Astrocyte of the spinal cord (primary cell): ENCODE measurements around the gene CPA3.

ENCODE experiments used
- DNase-seq: peaks from one replicate; pipeline ENCODE4 v3.0.0; 2011; ENCODE audit warnings: low read depth, low spot score
- H3K4me3 ChIP-seq: 2 replicates; pipeline ENCODE4 v1.5.1; 2011; ENCODE audit warnings: low read depth, mild to moderate bottlenecking, low read length, moderate library complexity
- CTCF ChIP-seq: IDR thresholded peaks from 2 replicates; pipeline ENCODE4 v1.5.1; 2012; ENCODE audit warnings: low read depth, mild to moderate bottlenecking, low read length, inconsistent platforms
- in situ Hi-C: cut with HindIII; loops from 2 replicates; pipeline ENCODE4 v1.10.0; 2017; ENCODE audit warnings: low sequenced_read_pairs

Gene CPA3

GRCh38 chr3:148916132-148916531 lies 51.0 kb downstream of the CPA3 start:
- in situ Hi-C loops, result no loop called here
- no peak for DNase-seq
- TF ChIP-seq CTCF, result no peak
- no peak overlapping the region for H3K4me3 ChIP-seq

GRCh38 chr3:148922467-148922866 lies 57.4 kb downstream of the CPA3 start:
- TF ChIP-seq CTCF, result no peak
- H3K4me3 ChIP-seq, result no peak overlapping the region
- in situ Hi-C loops, result no loop called here
- DNase-seq, result no peak

DNA sequence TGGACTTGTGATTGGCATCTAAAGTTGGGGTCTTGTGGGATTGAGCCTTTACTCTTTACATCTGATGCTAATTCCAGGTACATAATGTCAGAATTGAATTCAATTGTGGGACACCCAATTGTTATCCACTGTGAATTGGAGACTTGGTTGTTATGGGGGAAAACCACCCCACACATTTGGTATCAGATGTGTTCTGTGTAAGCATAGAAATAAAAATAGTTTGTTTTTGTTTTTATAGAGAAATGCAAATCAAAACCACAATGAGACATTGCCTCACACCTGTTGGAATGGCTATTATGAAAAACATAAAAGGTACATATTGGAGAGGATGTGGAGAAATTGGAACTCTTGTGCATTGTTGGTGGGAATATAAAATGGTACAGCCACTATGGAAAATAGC lies 58.5 kb downstream of the CPA3 start:
- in situ Hi-C loops, result no loop called here
- no peak for TF ChIP-seq CTCF
- DNase-seq, result no peak
- H3K4me3 ChIP-seq, result no peak overlapping the region

GRCh38 chr3:148924562-148924961 lies 59.5 kb downstream of the CPA3 start:
- H3K4me3 ChIP-seq, result no peak overlapping the region
- peak; percentile 43 for DNase-seq
- no peak for TF ChIP-seq CTCF
- in situ Hi-C loops, result no loop called here

- no peak for DNase-seq
- in situ Hi-C loops, result no loop called here
- H3K4me3 ChIP-seq, result no peak overlapping the region
- no peak for TF ChIP-seq CTCF
Measured at GRCh38 chr3:148925845-148926244, 60.7 kb downstream of the CPA3 start.

GRCh38 chr3:148930752-148931151 lies 65.7 kb downstream of the CPA3 start:
- in situ Hi-C loops, result no loop called here
- DNase-seq, result peak; percentile 72
- TF ChIP-seq CTCF, result no peak
- H3K4me3 ChIP-seq, result no peak overlapping the region

DNA sequence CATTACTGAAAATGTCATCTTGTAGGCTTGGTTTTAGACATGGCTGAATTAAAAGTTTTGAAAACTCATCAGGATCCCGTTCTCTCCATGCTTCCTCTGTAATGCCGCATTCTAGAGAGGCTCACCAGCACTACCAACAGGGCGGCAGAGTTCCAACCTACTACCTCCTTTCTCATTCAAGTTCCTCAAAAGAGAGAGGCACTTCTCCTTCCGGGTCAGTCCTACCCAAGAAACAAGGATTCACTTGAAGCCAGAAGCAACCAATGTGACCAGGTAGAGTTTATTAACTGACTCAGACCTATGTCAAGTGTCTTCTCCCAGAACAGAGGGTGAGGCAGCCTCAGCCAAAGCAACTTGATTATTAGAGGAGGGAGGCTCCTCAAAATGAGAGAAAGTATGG lies 66.5 kb downstream of the CPA3 start:
- DNase-seq, result no peak
- no peak overlapping the region for H3K4me3 ChIP-seq
- in situ Hi-C loops, result no loop called here
- TF ChIP-seq CTCF, result no peak
